GM19328 (cell line): Measurements from ENCODE around the gene OR2J3.
"Not testable (repeated sequence)": the region's sequence is repeated elsewhere in the genome, so short reads cannot be mapped to it uniquely, and the experiment has no call there.

Source experiments
- ATAC-seq: cut with Tn5 transposase; IDR thresholded peaks from one replicate; pipeline ENCODE4 v1.9.1; 2021; ENCODE audit warnings: mild to moderate bottlenecking, moderate library complexity; ENCODE audit not compliant: unreplicated experiment

The OR2J3 gene

GRCh38 chr6:29107758-29108157 is at the start of gene OR2J3:
OR2J3 (plus strand) TSS chr6:29108058; CDS start chr6:29111891, 3,833 bp downstream.
- ATAC-seq: no peak

GRCh38 chr6:29071831-29072723 is 35.8 kb upstream of the OR2J3 start:
- no peak for ATAC-seq

GRCh38 chr6:29079203-29079602 is 28.7 kb upstream of the OR2J3 start:
- no peak for ATAC-seq

GRCh38 chr6:29081312-29081711 is 26.5 kb upstream of the OR2J3 start:
- ATAC-seq: no peak

- ATAC-seq: no peak
These were observed 25.4 kb upstream of the OR2J3 start for GRCh38 chr6:29082457-29082856.

GRCh38 chr6:29087213-29087612 is 20.6 kb upstream of the OR2J3 start, which contains the start of gene OR2B3:
OR2B3 (minus strand) TSS chr6:29087313; CDS start chr6:29087248, 65 bp downstream.
- no peak for ATAC-seq

GRCh38 chr6:29092957-29093356 is 14.9 kb upstream of the OR2J3 start:
- no peak for ATAC-seq

GRCh38 chr6:29097803-29098202 is 10.1 kb upstream of the OR2J3 start:
- ATAC-seq: no peak

- no peak for ATAC-seq
These were observed 8.7 kb upstream of the OR2J3 start, which contains the start of gene OR2J1 for GRCh38 chr6:29099190-29099589. OR2J1 (plus strand) TSS chr6:29099490; CDS start chr6:29100943, 1,453 bp downstream.

- ATAC-seq: no peak
These were observed 4.3 kb downstream of the OR2J3 start for GRCh38 chr6:29112135-29112534.

GRCh38 chr6:29114964-29115363 is 7.1 kb downstream of the OR2J3 start:
- not testable (repeated sequence) for ATAC-seq

- no peak for ATAC-seq
These were observed 21.6 kb downstream of the OR2J3 start for GRCh38 chr6:29129326-29130012.

GRCh38 chr6:29130644-29131043 is 22.8 kb downstream of the OR2J3 start:
- ATAC-seq: no peak

GRCh38 chr6:29131691-29132090 is 23.8 kb downstream of the OR2J3 start:
- no peak for ATAC-seq

- ATAC-seq: no peak
These were observed 29.9 kb downstream of the OR2J3 start for GRCh38 chr6:29137724-29138123.

GRCh38 chr6:29141606-29142005 is 33.7 kb downstream of the OR2J3 start:
- no peak for ATAC-seq

GRCh38 chr6:29142309-29142708 is 34.5 kb downstream of the OR2J3 start:
- ATAC-seq: no peak

GRCh38 chr6:29146179-29146578 is 38.3 kb downstream of the OR2J3 start:
- ATAC-seq: no peak

GRCh38 chr6:29147074-29147473 is 39.2 kb downstream of the OR2J3 start:
- no peak for ATAC-seq

- ATAC-seq: not testable (repeated sequence)
These were observed 41.6 kb downstream of the OR2J3 start for GRCh38 chr6:29149444-29149843.

GRCh38 chr6:29153083-29153482 is 45.2 kb downstream of the OR2J3 start:
- no peak for ATAC-seq

- ATAC-seq: not testable (repeated sequence)
These were observed 47.3 kb downstream of the OR2J3 start for GRCh38 chr6:29155182-29155581.
